ENCODE data around the gene YPEL2.

The YPEL2 gene

DNA sequence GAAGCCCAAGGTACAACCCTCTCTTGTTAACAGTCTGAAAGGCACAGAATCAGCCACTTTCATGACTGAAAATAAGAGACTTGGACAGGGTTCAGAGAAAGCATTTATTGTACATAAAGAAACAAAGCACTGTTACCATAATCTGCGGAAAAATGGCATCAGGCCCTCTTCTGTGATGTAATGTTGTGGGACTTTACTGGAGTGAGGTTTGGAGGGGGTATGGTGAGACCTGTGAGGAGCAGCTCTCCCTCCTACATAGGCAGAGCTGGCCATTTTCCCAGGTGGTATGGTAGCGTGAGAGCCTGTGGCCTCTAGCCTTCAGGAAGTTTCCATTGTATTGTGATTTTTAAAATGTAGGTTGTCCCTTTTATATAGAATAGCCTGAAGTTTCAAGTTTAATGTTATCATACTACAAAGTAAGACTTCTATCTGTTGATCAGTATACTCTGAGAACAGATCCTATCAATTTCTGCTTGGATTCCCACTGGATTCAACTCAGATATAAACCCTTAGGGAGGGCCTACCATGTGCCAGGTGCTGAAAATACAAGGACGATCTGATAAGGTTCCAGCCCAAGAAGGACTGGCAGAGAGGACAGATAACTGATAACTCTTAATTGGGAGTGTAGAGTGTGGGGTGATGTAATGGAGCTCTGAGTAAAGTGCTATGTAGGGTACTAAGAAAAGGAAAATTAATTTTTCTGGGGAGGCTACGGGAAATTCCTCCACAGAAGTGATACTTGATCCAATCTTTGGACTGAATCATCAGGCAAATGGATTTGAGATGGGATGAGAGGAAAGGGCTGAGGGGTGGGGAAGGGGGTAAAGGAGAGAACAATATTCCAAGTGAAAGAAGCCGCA, 4.1 kb upstream of the YPEL2 start:
- TF ChIP-seq TAF1 (IDR thresholded peaks at IDR 0.05; ENCODE audit: borderline replicate concordance, insufficient read depth, low read length) (no peak), SIN3A (IDR thresholded peaks at IDR 0.05; ENCODE audit: borderline replicate concordance, insufficient read depth, low read length) (no peak), FOXP2 (optimal IDR thresholded peaks at IDR 0.05; ENCODE audit: borderline replicate concordance, extremely low read depth, extremely low read length, insufficient read depth) (no peak), POLR2AphosphoS5 (IDR thresholded peaks at IDR 0.05; ENCODE audit: low read depth, low read length) (no peak)
- TF ChIP-seq, protein P1, sequence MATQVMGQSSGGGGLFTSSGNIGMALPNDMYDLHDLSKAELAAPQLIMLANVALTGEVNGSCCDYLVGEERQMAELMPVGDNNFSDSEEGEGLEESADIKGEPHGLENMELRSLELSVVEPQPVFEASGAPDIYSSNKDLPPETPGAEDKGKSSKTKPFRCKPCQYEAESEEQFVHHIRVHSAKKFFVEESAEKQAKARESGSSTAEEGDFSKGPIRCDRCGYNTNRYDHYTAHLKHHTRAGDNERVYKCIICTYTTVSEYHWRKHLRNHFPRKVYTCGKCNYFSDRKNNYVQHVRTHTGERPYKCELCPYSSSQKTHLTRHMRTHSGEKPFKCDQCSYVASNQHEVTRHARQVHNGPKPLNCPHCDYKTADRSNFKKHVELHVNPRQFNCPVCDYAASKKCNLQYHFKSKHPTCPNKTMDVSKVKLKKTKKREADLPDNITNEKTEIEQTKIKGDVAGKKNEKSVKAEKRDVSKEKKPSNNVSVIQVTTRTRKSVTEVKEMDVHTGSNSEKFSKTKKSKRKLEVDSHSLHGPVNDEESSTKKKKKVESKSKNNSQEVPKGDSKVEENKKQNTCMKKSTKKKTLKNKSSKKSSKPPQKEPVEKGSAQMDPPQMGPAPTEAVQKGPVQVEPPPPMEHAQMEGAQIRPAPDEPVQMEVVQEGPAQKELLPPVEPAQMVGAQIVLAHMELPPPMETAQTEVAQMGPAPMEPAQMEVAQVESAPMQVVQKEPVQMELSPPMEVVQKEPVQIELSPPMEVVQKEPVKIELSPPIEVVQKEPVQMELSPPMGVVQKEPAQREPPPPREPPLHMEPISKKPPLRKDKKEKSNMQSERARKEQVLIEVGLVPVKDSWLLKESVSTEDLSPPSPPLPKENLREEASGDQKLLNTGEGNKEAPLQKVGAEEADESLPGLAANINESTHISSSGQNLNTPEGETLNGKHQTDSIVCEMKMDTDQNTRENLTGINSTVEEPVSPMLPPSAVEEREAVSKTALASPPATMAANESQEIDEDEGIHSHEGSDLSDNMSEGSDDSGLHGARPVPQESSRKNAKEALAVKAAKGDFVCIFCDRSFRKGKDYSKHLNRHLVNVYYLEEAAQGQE (IDR thresholded peaks at IDR 0.05; ENCODE audit: insufficient read depth in 1 of 2, low read depth in 2 of 2, low read length in 2 of 2) = no peak

DNA sequence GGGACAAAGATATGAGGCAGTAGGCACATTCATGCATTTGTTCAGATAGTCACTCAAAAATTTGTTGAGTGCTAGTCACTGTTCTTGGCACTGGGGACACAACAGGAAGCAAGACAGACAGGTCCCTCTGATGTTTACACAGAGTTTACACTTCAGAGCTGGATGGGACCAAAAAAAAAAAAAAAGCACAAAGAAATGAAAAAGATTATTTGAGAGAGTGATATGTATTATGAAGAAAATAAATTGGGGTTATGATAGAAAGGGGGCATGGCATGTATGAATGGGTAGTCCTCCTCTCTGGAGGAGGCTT, 3.5 kb upstream of the YPEL2 start:
- TF ChIP-seq, protein P1 (IDR thresholded peaks at IDR 0.05; ENCODE audit: insufficient read depth in 1 of 2, low read depth in 2 of 2, low read length in 2 of 2) = no peak
- TF ChIP-seq TAF1 (IDR thresholded peaks at IDR 0.05; ENCODE audit: borderline replicate concordance, insufficient read depth, low read length) (no peak), FOXP2 (optimal IDR thresholded peaks at IDR 0.05; ENCODE audit: borderline replicate concordance, extremely low read depth, extremely low read length, insufficient read depth) (peak; percentile 65), POLR2AphosphoS5 (IDR thresholded peaks at IDR 0.05; ENCODE audit: low read depth, low read length) (no peak), SIN3A (IDR thresholded peaks at IDR 0.05; ENCODE audit: borderline replicate concordance, insufficient read depth, low read length) (no peak)

DNA sequence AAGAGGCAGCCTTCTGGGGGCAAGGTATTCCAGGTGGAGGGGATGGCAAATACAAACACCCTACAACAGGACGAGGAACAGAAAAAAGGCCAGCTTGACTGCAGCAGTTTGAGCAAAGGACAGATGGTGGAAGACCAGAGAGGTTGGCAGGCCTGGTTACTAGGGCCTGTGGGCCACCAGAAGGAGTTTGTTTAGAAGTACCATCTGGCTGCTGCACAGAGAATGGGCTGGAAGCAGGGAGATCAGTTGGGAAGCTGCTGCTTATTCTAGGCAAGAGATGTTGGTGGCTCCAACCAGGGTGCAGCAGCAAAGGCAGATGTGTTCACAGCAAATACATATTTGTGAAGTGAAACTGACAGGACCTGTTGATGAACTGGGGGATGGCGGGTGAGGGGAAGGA, 2.9 kb upstream of the YPEL2 start:
- TF ChIP-seq SIN3A (IDR thresholded peaks at IDR 0.05; ENCODE audit: borderline replicate concordance, insufficient read depth, low read length) = no peak
- TF ChIP-seq POLR2AphosphoS5 (IDR thresholded peaks at IDR 0.05; ENCODE audit: low read depth, low read length) = no peak
- no peak for TF ChIP-seq FOXP2 (optimal IDR thresholded peaks at IDR 0.05; ENCODE audit: borderline replicate concordance, extremely low read depth, extremely low read length, insufficient read depth)
- no peak for TF ChIP-seq TAF1 (IDR thresholded peaks at IDR 0.05; ENCODE audit: borderline replicate concordance, insufficient read depth, low read length)
- TF ChIP-seq, protein P1 (IDR thresholded peaks at IDR 0.05; ENCODE audit: insufficient read depth in 1 of 2, low read depth in 2 of 2, low read length in 2 of 2) = no peak

DNA sequence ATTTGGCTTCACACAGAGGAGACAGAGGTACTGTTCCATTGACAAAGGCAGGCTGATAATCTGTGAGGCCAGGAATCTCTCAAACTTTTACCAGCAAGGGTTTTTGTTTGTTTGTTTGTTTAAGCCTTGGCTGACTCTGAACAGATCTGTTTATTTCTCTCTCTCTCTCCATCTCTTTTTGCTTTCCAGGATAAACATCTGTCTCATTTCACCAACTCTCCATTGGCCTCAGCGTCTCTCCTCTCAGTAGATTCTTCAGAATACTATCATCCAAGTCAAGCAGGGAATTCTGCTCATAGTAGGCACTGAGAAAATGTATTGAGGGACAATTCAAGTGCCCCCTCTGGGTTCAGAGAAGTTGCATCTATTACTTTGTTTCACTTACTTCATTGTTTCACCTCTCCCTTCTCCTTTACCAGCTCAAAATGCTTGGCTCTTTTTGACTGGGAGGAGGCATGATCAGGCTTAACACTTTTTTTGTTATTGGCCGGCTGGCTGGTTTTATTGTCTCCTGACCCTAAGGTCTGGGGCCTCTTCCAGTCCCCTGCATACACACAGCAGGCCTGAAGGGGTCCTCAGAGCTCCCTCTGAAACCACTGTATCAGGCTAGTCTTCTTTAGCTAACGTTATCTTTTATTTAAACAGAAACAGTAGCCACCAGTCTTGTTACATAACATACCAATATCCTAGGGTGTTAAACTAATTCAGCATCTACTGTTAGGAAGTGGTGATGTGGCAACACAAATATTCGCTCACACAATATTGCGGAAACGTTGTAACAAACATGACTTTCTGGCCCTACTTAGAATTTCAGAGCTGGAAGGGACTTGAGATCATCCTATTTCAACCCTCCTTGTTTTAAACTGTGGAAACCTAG, 2.0 kb upstream of the YPEL2 start:
- no peak for TF ChIP-seq SIN3A (IDR thresholded peaks at IDR 0.05; ENCODE audit: borderline replicate concordance, insufficient read depth, low read length)
- TF ChIP-seq POLR2AphosphoS5 (IDR thresholded peaks at IDR 0.05; ENCODE audit: low read depth, low read length) = no peak
- no peak for TF ChIP-seq TAF1 (IDR thresholded peaks at IDR 0.05; ENCODE audit: borderline replicate concordance, insufficient read depth, low read length)
- TF ChIP-seq, protein P1 (IDR thresholded peaks at IDR 0.05; ENCODE audit: insufficient read depth in 1 of 2, low read depth in 2 of 2, low read length in 2 of 2) = no peak
- TF ChIP-seq FOXP2 (optimal IDR thresholded peaks at IDR 0.05; ENCODE audit: borderline replicate concordance, extremely low read depth, extremely low read length, insufficient read depth) = no peak

Data from PFSK-1 (cell line).